GM21825 (cell line): ENCODE measurements around the gene PHLPP1.
A peak's percentile ranks its signal among the peaks of the same experiment; 100 is the strongest.
"Not testable (repeated sequence)": the region's sequence is repeated elsewhere in the genome, so short reads cannot be mapped to it uniquely, and the experiment has no call there.

Experiments
- ATAC-seq: cut with Tn5 transposase; IDR thresholded peaks from one replicate; pipeline ENCODE4 v1.9.1; 2021; ENCODE audit warnings: mild to moderate bottlenecking, moderate library complexity; ENCODE audit not compliant: unreplicated experiment

PHLPP1 gene

DNA sequence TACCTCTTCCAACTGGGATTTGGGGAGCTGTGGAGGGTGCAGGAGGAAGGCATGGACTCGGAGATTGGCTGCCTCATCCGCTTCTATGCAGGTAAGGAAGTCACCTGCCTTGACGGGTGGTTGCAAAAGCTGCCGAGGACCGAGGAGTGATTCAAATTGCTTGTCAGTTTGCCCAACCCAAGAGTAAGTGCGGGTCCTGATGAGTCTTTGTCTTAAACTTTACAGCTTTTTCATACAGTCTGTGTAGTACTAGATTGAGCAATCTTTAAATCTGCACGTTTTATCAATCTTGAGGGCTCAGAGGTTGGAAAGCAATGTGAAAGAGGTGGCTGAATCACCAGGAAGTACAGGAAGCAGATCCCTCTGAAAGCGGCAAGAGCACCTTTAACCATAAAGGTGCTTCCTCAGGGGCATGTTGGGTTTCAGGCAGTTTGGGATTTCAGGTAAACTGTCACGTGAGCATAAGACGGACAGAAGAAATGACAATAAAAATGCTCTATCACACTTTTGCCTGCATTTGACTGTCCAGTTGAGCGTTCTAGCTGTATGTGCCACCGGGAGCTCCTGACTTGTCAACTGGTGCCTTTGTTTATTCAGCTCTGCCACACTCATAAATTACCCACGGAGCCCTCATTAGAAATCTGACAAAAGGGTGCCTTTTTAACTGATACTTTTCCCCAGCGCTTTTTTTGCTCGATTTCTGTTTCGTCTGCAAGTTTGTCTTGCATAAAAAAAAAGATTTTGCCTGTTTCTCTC lies 2.0 kb downstream of the PHLPP1 start:
- ATAC-seq, result no peak

DNA sequence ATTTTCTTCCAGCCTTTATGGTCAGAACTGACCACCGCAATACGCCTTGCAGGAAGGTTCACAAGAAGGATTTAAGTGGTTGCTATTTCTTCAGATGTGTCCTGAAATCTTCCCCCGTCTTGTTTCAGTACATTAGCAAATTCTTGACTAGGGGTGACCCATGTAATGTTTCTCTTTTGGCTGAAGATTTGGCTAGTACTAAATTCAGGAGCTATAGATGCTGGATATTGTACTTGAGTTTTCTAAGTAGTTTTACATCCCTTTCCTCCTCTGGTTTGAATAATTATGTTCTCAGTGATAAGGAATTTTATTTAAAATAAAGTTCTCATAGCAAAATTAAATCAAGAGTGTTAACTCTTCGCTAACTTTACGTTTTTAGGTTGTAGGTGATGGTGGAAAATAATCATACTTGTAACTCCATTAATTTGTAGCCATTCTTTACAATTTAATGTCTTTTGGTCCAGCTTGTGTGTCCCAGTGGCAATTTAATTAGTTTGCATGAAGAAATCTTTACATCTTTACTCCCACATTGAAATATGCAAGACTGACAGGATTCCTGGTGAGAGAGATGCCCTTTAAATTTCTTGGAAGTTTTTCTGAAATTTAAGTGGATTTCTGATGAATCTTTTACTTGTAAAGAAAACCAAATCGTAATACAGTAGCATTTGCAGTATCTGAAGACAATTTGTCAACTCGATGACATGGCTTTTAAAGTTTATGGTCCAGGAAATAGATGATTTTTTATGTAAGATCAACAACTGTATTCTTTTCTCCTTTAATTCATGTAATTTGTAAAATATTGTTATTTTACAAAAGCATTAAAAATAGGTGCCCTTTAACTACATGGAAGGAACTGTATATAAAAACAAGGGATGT lies 2.8 kb downstream of the PHLPP1 start:
- ATAC-seq, result no peak

DNA sequence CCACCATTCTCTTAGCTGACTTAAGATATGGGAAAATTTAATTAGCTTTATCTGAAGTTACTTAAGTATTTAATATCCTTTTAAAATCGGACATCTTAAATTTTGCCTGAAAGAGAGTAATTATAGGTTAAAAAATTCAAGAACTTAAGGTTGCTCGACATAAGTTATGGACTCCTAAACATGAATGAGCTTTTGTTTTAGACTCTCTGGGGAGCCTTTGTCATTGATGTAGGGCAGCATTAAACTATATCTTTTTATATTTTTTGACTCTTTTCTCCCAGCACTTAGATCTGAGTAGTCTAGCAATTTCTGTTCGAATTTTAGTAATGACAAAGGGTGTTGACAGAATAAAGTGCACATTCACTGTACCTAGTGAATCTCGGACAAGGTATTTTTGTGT lies 4.7 kb downstream of the PHLPP1 start:
- ATAC-seq, result no peak

DNA sequence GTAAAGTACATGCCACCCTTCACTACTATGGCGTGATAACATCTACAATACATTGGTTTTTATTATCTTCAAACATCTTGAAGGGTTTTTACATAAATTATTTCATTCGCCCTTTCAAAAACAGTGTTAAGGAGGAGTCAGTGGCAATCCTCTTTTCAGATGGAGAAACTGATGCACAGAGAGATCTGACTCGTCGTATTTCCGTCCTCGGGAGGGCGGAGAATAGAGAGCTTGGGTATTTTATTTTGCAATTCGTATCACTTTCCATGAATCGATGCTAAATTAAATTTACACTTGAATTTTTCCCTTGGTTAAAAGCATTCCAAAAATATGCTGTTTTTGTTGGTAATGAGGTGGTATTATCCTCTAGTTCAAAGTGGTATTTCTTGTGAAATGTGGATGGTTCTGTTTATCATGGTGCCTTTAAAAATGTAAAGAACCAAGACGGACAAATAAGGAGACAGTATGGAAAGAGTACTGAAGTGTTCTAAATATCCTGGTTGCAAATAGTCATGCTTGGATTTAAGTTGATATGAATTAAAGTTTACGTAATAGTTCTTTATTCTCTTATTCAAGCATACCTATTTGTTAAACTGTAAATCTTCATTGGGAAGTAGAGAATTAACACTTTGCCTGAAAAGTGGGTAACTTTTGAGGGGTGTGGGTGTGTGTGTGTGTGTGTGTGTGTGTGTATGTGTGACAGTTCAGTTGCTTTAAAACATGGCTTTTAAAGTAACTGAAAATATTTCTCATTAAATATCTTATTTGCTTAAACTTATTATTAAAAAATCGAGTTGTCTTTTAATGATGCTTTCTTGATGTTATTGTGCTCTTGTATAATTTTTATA lies 5.6 kb downstream of the PHLPP1 start:
- ATAC-seq, result no peak

DNA sequence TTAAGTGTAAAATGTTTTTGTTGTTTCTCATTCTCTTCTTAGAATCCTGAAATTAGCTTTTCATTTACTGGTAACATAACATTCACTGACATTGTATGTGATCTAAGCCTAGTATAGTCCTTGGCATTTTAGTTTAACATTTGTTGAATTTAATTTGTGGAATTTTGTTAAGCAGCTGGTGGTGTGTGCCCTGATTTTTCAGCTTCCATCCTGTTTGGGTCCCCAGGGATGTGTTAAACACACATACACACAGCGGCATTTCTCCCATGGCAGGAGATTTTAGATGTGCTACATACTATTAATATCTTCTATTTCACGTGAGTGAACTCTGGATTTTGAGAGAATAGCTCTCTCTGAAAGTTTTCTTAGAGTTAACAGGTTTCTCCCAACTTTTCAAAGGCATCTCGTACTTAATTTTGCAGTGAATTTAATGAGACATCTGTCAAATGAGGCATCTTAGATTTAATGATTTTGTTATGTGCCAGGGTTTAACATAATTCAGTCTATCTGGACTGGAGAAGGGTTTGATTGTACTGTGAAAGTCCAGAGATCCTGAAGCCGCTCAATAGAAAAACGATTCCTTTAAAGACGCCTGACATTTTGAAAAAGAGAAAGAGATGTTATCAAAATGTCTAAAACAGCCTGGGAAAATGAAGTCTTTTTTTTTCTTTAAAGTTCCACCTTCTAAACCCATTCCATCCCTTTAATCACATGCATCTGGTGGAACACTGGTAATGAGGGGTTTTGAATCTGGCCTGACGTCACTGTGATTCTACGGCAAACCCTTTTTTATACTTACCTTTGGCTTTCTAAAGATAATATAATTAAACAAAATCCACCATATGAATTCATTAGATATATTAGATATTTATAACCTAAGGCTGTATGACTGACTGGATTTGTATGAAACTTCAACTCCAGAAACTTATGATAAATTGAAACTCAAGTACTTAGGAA lies 6.8 kb downstream of the PHLPP1 start:
- ATAC-seq, result no peak

DNA sequence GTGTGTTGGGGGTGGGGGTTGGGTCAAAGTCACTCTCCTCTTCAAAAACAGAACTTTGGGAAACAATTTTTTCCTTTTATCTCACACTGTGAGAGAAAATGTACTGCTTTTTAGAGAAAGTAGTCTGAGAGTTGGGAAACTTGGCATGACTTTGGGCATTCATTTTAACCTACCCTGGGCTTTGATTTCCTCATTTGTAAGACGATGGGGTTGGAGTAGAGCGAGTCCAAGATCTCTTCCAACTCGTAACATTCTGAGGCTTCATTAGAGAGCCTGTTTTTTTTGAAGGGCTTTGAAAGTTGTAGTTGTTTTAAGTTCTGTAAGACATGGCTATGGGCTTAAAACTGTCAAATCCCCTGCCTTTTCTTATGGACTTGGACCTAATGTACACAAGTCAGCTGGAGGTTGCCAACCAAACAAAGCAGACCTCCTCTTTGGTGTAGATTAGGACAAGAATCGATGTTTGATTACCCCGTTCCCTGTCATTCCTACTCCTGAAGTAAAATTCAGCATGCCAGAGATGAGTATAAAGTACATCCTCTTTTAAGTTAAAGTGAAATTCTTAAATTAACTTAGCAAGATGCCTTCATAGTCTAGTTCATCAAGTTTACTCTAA lies 8.4 kb downstream of the PHLPP1 start:
- ATAC-seq, result no peak

DNA sequence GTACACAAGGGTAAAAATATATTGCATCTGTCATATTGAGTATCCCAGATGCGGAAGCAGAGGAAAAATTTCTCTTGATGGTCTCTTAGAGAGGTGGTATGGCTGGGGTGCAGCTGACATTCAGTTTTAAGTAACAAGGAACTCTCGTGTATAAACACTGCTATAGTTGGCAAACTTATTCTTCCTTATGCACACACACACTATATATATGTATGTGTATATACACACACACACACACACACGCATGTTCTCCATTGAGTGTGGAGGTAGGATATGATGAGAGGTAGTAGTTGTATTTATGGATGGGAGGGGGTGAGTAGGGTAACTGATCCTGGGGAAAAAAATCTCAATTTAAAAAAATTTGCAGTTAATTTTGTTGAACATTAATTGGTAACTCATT lies 10.6 kb downstream of the PHLPP1 start:
- no peak for ATAC-seq

DNA sequence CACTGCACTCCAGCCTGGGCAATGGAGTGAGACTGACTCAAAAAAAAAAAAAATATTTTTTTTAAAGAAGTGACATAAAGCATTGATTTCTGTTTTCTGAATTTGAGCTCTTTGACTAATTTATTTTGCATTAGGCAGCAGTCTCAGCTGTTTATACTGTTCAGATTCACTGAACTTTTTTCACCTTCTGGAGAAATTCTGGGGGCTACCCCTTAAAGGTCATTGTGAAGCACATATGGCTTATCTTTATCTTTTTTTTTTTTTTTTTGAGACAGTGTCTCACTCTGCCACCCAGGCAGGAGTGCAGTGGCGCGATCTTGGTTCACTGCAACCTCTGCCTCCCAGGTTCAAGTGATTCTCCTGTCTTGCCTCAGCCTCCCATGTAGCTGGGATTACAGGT lies 12.9 kb downstream of the PHLPP1 start:
- ATAC-seq, result no peak

DNA sequence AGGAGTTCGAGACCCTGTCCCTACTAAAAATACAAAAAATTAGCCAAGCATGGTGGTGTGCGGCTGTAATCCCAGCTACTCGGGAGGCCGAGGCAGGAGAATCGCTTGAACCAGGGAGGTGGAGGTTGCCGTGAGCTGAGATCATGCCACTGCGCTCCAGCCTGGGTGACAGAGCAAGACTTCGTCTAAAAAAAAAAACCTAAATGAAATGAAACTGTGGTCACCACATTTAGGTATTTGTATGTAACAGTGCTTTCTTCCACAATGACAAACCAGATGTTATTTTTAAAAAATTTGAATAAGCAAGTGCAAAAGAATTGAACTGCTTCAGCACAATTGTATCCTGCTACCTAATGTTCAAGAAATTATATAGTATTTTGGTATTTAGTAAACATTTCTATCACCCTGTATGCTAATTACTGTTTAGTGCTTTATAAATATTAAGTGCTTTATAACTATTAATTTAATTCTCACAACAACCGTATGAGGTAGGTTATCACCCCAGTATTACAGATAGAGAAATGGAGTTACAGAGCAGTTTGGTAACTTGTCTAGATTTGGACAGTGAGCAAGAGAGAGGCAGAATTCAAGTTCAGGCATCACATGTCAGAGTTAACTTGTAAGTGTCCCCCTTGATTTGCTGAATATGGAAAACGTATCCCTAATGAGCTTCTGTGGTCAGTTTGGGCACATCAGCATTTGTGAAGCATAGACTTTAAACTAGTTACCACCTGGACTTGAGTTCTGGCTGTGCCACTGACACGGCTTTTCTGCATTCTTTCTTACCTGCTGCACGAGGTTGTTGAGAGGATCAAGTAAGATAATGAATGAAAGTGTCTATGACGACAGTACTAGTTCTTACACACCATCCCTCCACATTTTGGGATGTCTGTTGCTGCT lies 14.4 kb downstream of the PHLPP1 start:
- ATAC-seq, result peak; percentile 77

DNA sequence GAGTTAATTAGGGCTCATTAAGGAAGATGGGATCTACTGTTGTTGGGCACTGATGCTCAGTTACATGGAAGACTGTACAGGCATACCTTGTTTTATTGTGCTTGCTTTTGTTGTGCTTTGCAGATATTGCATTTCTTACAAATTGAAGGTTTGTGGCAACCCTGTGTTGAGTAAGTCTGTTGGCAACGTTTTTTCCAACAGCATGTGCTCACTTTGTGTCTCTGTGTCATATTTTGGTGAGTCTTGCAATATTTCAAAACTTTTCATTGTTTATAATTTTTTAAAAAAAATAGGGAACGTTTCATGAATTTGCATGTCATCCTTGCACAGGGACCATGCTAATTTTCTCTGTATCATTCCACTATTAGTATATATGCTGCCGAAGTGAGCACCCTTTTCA lies 15.6 kb downstream of the PHLPP1 start:
- ATAC-seq, result no peak

DNA sequence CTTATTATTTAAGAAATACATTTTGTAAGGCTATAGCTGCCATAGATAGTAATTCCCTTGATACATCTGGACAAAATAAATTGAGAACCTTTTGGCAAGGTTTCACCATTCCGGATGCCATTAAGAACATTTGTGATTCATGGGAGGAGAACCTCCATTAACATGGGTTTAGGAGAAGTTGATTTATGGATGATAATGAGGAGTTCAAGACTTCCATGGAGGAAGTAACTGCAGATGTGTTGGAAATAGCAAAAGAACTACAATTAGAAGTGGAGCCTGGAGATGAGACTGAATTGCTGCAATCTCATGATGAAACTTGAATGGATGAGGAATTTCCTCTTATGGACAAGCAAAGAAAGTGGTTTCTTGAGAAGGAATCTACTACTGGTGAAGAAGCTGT lies 17.3 kb downstream of the PHLPP1 start:
- ATAC-seq, result no peak

DNA sequence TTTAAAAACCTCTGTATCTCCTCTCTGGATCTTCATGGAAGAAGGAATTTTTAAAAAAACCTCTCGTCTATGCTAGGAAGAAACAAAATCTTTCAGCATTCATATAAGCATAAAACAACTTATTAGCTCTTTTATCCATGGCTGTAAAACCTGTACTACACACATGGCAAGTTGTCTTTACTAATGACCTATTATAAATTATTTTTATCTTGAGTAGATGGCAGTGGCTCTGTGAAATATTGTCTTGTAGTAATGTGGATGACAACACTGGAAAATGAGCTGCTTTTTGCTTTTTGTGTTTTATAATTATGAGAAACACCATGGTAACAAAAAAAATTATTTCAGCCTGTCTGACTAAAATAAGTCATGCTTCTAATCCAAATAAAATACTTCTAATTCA lies 18.9 kb downstream of the PHLPP1 start:
- ATAC-seq, result no peak

DNA sequence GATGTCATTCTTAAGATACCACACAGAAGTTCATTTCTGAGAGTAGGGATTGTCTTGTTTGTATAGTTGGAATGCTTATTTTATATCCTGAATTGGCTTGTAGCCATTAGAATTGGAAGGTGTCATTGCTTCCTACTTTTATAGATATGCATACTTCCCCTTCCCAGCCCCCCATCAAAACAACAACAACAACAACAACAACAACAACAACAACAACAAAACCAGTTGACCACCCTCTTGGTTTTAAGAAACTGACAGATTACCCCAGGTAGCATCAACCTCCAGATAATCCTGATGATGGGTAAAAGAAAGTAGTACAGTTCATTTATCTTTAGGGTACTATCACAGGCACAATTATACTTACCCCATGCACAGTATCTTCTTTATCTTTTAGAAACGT lies 20.0 kb downstream of the PHLPP1 start:
- no peak for ATAC-seq

DNA sequence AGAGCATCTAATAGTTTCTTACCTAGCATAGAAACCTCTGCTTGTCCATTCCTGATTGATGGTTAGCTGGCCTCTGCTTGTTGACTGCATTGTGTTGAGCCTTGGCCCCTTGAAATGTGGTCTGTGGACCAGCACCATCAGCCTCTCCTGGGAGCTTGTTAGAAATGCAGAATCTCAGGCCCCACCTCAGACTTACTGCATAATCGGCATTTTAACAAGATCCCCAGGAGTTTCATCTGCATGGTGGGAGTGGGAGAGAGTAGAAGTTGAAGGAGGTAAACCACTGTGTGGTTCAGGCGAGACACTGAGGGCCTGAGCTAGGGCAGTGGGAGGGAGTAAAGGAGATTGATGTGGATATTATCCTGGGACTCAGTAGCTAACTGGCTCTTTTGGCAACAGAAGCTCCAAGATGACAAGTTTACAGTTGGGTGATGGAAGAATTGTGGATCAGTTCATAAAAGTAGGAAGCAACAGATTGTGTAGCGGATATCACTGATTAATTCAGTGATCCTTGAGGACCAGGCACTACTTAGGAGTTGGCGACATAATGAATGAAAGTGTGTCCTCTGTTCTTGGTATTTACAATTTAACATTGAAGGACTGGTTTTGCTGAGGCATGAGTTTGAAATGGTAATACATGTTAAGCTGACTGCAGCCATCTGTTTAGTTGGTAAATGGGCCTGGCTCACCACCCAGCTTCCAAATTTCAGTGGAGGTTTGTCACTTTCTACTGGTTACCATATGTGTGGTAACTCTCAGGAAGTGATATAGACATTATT lies 20.9 kb downstream of the PHLPP1 start:
- ATAC-seq, result no peak

DNA sequence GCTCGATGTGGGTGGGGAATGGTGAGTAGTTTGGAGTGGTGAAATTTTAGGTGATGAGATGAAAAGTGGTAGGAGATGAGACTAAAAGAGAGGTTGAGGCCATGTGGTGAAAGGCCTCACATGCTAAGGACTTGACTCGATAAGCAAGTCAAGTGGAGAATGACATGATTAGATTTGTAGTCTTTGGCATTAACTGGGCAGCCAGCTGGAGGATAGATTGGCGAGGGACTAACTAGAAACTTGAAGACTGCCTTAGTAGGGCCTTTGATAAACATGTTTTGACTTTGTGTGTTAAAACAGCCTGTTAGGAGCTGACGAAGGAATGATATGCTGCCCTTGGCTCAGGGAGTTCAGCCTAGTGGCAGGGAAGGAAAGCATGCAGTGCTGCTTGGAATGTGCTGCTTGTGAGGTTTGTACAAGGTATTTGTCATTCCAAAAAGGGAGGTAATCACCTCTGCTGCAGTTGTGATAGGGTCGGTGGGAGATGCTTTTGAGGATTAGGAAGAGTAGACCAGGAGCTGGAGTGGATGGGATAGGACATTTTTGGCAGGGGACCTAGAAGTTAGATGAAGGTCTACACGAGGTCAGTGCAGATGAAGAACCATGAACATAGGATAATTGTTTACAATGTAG lies 22.0 kb downstream of the PHLPP1 start:
- no peak for ATAC-seq

DNA sequence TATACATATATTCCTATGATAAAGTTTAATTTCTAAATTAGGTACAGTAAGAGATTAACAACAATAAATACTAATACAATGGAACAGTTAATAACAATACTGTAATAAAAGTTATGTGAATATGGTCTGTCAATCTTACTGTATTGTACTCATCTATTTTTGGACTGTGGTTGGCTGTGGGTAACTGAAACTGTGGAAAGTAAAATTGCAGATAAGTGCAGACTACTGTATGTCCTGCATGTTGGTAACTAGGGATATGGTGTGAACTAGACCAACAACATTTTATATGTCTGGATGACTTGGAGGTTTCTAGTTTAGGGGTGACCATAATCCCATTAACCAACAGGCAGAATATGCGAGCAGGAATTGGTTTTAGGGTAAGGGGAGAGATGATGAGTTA lies 23.3 kb downstream of the PHLPP1 start:
- ATAC-seq, result no peak

DNA sequence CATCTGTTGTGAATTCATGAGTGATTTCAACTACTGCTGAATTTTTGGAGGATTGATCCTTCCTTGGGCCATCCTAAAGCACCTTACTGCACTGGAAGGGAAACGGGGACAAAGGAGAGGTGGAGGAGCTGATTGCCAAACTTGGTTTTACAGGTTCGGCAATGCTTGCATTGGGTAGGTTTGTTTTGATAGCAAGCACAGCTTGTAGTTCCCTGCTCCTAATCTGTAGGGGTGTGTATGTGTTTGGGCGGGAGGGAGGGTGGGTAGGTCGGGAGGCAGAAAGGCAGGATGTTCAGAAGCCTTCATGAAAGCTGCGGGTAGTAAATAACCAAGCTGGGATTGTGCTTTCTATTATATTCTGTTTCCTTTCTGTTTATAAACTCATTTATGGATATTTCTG lies 24.6 kb downstream of the PHLPP1 start:
- ATAC-seq, result no peak

DNA sequence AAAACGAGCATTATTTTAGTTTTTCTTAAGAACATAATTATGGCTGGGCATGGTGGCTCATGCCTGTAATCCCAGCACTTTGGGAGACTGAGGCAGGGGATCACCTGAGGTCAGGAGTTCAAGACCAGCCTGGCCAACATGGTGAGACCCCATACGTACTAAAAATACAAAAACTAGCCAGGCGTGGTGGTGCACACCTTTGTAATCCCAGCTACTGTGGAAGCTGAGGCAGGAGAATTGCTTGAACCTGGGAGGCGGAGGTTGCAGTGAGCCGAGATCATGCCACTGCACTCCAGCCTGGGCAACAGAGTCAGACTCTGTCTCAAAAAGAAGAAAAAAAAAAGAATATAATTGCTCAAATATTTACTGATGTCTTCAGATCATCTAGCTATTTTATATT lies 25.3 kb downstream of the PHLPP1 start:
- ATAC-seq, result not testable (repeated sequence)
